M059J (cell line): Measurements from ENCODE around the gene FOXO6. TPM values are rescaled to one million over a fixed set of nuclear protein-coding genes. Genes with fewer than 3 reads are reported as not detected.

Experiments
- DNase-seq: peaks from one replicate; pipeline ENCODE4 v3.0.0-alpha.2; 2012; ENCODE audit warnings: low read depth
- total RNA-seq: library from RNA; depleted of rRNA; stranded (reverse); fragments of >200 nt; shearing (Covaris generic); gene quantifications from 2 replicates; pipeline ENCODE4 v1.2.3, GENCODE V29; 2014; rRNA removed

FOXO6 gene
- total RNA-seq, 1 experiment from 2014 or later = 0.57 TPM

- DNase-seq = no peak
These were observed 62.4 kb downstream of the FOXO6 start for GRCh38 chr1:41423511-41424191.

- no peak for DNase-seq
These were observed 63.4 kb downstream of the FOXO6 start for GRCh38 chr1:41424581-41425118.

- no peak for DNase-seq
These were observed 64.1 kb downstream of the FOXO6 start for GRCh38 chr1:41425369-41425768.

GRCh38 chr1:41426201-41426890 lies 65.1 kb downstream of the FOXO6 start:
- no peak for DNase-seq

DNA sequence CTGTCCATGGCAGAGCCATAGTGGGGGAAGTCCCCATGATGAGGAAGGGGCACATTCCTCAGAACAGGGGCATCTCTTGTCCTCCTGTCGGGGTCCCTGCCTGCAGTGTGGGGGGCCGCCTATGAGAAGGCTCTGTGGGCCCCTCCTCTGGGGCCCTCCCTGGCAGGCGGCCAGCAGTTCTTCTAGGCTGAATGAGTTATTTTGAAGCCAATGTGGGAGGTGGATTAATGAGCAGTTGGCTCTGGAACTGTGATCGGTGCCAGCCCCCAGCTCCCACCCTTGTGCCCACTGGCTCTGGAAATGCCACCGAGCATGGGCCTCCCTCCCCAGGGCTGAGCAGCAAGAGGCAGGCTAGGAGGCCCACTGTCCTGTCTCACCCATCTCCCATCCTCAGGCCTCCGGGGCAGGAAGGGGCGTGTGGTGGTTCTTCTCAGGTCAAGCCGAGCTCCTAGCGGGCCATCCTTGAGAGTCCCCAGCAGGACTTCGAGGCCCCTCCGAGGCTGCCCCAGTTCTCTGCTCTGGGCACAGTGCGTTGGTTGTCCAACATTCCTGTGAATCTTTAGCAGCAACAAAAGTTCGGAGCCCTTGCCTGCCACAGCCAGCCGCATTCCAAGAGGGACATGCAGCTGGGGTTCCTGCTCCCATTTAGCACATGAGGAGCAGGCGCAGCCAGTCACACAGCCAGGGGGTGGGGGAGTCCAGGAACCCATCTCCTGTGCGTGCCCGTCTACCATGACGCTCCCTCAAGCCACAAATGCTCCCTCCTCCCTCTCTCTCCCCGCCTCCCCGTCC lies 66.1 kb downstream of the FOXO6 start:
- DNase-seq = no peak

DNA sequence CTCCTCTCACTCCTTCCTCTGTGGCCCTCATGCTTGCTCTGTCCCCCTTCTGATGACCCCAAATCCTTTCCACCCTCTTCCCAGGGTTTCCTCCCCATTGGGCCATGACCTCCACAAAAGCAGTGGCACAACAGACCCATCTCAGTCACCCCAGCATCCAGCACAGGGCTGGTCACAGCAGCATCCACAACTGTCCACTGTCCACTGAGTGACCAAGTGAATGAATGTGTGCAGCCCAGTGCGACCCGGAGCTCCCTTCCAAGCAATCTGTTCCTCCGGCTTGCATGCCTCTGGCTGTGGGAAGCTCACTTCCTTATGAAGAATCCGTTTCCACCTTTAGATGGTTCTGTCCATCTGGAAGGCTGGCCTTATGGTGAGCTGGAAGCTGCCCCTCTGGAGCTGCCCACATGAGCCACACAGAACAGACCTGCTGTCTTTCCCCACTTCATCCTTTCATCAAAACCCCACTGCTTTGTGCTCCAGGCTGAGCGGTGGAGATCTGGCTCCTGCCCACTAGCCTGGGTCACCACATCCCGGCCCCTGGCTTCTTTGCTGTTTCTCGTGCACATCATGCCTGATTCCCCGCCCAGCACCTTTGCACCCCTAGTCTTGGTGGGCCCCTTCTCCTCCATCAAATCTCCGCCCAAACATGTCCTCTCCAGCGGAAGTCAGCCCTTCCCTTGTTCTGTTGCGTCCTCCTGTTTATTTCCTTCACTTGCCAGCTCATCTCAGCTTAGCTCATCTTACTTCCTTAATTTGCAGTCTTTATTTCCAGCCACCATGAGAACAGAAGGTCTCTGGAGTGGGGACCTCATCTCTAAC lies 66.9 kb downstream of the FOXO6 start:
- DNase-seq = no peak

- no peak for DNase-seq
These were observed 67.8 kb downstream of the FOXO6 start for GRCh38 chr1:41428738-41429640.

DNA sequence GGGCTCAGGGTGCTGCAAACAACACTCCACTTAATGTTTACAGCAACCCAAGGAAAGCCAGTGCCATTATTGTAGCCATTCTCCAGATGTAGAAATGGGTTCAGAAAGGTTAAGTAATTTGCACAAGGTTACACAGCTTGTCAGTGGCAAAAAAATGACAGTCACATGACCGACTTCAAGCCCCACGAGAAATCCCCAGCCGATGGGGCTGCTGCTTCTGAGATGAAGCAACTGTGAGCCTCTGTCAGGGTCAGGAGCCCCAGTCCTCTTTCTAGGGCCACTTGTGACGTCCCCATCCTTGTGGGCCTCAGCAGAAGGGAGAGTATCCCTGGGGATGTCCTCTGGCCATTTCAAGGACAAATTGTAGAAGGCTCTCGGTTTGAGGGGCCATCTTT lies 68.4 kb downstream of the FOXO6 start:
- DNase-seq = no peak

- DNase-seq = no peak
These were observed 68.8 kb downstream of the FOXO6 start for GRCh38 chr1:41430069-41430468.

DNA sequence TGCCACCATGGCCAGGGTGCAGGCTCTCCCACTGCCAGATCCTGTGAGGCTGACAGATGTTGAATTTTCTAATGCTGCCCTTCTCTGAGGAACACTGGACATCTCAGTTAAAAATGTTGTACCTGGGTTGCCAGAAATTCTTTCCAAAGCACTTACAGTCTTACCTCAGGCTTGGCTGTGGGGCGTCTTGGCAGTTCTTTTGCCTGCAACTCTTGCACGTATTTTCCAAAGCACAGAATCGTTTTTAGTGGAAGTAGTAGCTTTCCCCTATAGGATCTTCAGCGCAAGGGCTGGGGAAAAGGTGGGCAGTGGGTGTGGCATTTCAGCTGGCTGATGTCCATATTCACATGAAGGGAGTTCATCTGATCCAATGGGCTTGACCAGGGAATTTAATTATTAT lies 69.3 kb downstream of the FOXO6 start:
- DNase-seq = no peak

DNA sequence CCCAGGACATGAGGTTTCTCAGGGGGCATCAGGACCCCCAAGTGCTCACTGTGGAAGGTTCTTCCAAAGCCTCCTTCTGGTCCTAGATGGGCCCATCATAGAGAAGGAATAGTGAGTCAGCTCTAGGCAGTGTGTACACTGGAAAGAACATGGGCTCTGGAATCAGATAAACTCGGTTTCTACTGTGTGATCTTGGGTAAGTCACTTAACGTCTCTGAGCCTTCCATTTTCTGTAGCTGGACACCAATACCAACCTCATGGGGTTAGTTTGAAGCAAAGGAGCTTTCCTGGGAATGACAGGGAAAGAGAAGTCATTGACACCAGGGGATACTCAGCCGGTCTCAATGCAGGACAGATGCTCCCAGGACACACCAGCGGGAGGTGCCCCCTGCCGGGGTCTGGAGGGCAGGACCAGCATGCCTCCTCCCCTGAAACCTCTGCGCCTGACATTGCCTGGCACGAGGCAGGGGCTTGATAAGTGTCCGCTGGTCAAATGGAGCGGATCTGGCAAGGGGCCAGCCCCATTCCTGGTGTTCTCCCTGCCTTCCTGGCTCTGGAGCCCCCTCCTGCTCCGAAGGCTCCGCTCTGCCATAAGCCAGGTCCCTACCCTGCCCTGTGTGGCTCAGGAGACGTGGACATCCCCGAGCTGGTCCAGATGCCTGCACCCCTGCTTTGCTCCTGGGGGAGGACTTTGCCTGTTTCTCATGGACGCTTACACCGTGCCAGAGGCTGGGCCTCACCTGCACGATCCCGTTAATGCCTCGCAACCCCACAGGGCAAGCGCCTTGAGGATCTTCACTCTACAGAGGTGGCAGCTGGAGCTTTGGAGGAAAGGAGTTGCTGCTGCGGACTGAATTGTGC lies 70.5 kb downstream of the FOXO6 start:
- no peak for DNase-seq

Other genes with a start within 250 kb of the FOXO6 start
- gene SCMH1, start 119.1 kb upstream of the FOXO6 start, total RNA-seq = 18.8 and 28.8 TPM in 2 replicates
- gene EDN2, start 123.2 kb downstream of the FOXO6 start, total RNA-seq = not detected in 2 replicates